HEK293 (cell line): ENCODE results near the gene MAVS.
"Not testable (repeated sequence)": the region's sequence is repeated elsewhere in the genome, so short reads cannot be mapped to it uniquely, and the experiment has no call there.

Source experiments
- CTCF ChIA-PET: fragments of 350-600 bp; formaldehyde crosslinking; extraction: SDS; loops from one replicate; lab custom pipeline; 2021; ENCODE audit warnings: antibody characterized with exemption; lab: Yijun Ruan, JAX
- POLR2A ChIA-PET: fragments of 300-600 bp; formaldehyde crosslinking; extraction: SDS; loops from one replicate; lab custom pipeline; 2020; ENCODE audit warnings: antibody characterized with exemption, inconsistent platforms; lab: Yijun Ruan, JAX
- H3K27ac ChIP-seq: fragments of 200-500 bp; sonication (Bioruptor generic); 2 replicates; pipeline ENCODE4 v1.5.1; 2014; ENCODE audit warnings: low read depth, low read length, control low read depth, inconsistent platforms; ENCODE audit errors: extremely low read depth
- H3K36me3 ChIP-seq, 2 experiments: fragments of 200-500 bp in 1 of 2; sonication (Bioruptor generic) in 1 of 2; 1 replicate in 1 of 2; 2 replicates in 1 of 2; pipeline ENCODE4 v1.5.1; 2014 to 2017; ENCODE audit warnings: inconsistent platforms in 2 of 2, low read length in 2 of 2; ENCODE audit not compliant: control insufficient read depth in 2 of 2, insufficient read depth in 1 of 2
- H3K4me1 ChIP-seq: fragments of 200-500 bp; sonication (Bioruptor generic); 2 replicates; pipeline ENCODE4 v1.5.1; 2014; ENCODE audit warnings: mild to moderate bottlenecking, low read length, inconsistent platforms; ENCODE audit not compliant: control insufficient read depth, insufficient read depth
- H3K4me3 ChIP-seq: 2 replicates; pipeline ENCODE4 v1.5.1; 2011; ENCODE audit warnings: low read depth, mild to moderate bottlenecking, control low read depth, low read length, moderate library complexity
- H3K9me3 ChIP-seq: fragments of 200-500 bp; sonication (Bioruptor generic); 2 replicates; pipeline ENCODE4 v1.5.1; 2014; ENCODE audit warnings: low read depth, low read length, inconsistent platforms; ENCODE audit not compliant: control insufficient read depth, insufficient read depth
- ATF2 ChIP-seq: fragments of 450-650 bp; formaldehyde crosslinking; IDR thresholded peaks from 2 replicates; pipeline ENCODE4 v1.5.1; 2016; ENCODE audit warnings: missing biosample characterization, missing genetic modification characterization, low read depth
- KLF1 ChIP-seq: fragments of 450-650 bp; formaldehyde crosslinking; IDR thresholded peaks from 2 replicates; pipeline ENCODE4 v1.5.1; 2016; ENCODE audit warnings: missing biosample characterization, missing genetic modification characterization
- KLF16 ChIP-seq: fragments of 450-650 bp; formaldehyde crosslinking; IDR thresholded peaks from 2 replicates; pipeline ENCODE4 v1.5.1; 2017; ENCODE audit warnings: missing biosample characterization, missing genetic modification characterization
- WT1 ChIP-seq: fragments of 450-650 bp; formaldehyde crosslinking; IDR thresholded peaks from 2 replicates; pipeline ENCODE4 v1.5.1; 2016; ENCODE audit warnings: missing biosample characterization, missing genetic modification characterization
- ZNF140 ChIP-seq: fragments of 450-650 bp; formaldehyde crosslinking; IDR thresholded peaks from 2 replicates; pipeline ENCODE4 v1.5.1; 2016; ENCODE audit warnings: missing biosample characterization, missing genetic modification characterization
- ZNF2 ChIP-seq: fragments of 450-650 bp; formaldehyde crosslinking; IDR thresholded peaks from 2 replicates; pipeline ENCODE4 v1.5.1; 2016; ENCODE audit warnings: missing biosample characterization, missing genetic modification characterization
- ZNF280C ChIP-seq: fragments of 450-650 bp; formaldehyde crosslinking; IDR thresholded peaks from 2 replicates; pipeline ENCODE4 v1.5.1; 2016; ENCODE audit warnings: missing biosample characterization, missing genetic modification characterization
- ZNF335 ChIP-seq: fragments of 450-650 bp; formaldehyde crosslinking; conservative IDR thresholded peaks from 2 replicates; pipeline ENCODE4 v1.5.1; 2016; ENCODE audit warnings: missing biosample characterization, missing genetic modification characterization
- ZNF548 ChIP-seq: fragments of 450-650 bp; formaldehyde crosslinking; IDR thresholded peaks from 2 replicates; pipeline ENCODE4 v1.5.1; 2016; ENCODE audit warnings: missing biosample characterization, missing genetic modification characterization
- ZNF768 ChIP-seq: fragments of 450-650 bp; formaldehyde crosslinking; IDR thresholded peaks from 2 replicates; pipeline ENCODE4 v1.5.1; 2018; ENCODE audit warnings: missing biosample characterization, mild to moderate bottlenecking, missing genetic modification characterization
- ZNF776 ChIP-seq: fragments of 450-650 bp; formaldehyde crosslinking; IDR thresholded peaks from 2 replicates; pipeline ENCODE4 v1.5.0; 2017; ENCODE audit warnings: missing biosample characterization, missing genetic modification characterization, borderline replicate concordance
- TF ChIP-seq, protein P1 (sequence below): fragments of 450-650 bp; formaldehyde crosslinking; IDR thresholded peaks from 2 replicates; pipeline ENCODE4 v1.5.1; 2017; ENCODE audit warnings: missing biosample characterization, missing genetic modification characterization
- TF ChIP-seq, protein P2 (sequence below): fragments of 450-650 bp; formaldehyde crosslinking; IDR thresholded peaks from 2 replicates; pipeline ENCODE4 v1.5.0; 2017; ENCODE audit warnings: missing biosample characterization, missing genetic modification characterization, borderline replicate concordance
- TF ChIP-seq, protein P3 (sequence below): fragments of 450-650 bp; formaldehyde crosslinking; IDR thresholded peaks from 2 replicates; pipeline ENCODE4 v1.5.1; 2016; ENCODE audit warnings: missing biosample characterization, missing genetic modification characterization

The MAVS gene

DNA sequence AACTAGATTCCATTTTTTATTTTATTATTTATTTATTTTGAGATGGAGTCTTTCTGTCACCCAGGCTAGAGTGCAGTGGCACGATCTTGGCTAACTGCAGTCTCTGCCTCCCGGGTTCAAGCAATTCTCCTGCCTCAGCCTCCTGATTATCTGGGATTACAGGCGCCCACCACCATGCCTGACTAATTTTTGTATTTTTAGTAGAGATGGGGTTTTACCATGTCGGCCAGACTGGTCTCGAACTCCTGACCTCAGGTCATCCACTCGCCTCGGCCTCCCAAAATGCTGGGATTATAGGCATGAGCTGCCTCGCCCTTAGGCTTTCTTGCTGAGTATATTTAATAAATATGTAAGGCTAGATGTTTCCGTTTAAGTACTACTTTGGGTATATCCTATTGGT is 51.5 kb downstream of the MAVS start:
- ChIA-PET POLR2A (interaction anchor here (0.6 kb wide), 1 partner anchor 8 kb away, joined by 7 read pairs; no protein-coding TSS in a partner anchor), CTCF (interaction anchor here (0.6 to 1.2 kb wide), 2 partner anchors 43 to 127 kb away, joined by 3 to 8 read pairs; no protein-coding TSS in a partner anchor)
- H3K9me3 ChIP-seq, H3K27ac ChIP-seq, H3K4me3 ChIP-seq: not testable (repeated sequence)
- Histone ChIP-seq H3K36me3 (peaks cover 14 to 30% of the 10 kb centered on the region in 2 experiments; a peak in 2 of 3 replicates), H3K4me1 (peaks cover 50% of the 10 kb centered on the region)
- 0 out of 2 replicates have a peak, but pooled peaks have one; percentile 30 for TF ChIP-seq ZNF335 (tag by site-specific recombination)

GRCh38 chr20:3898639-3899038 is 52.0 kb downstream of the MAVS start:
- H3K36me3 ChIP-seq: peaks cover 11 to 30% of the 10 kb centered on the region in 2 experiments; a peak in 2 of 3 replicates
- H3K9me3 ChIP-seq: no peaks in the 10 kb centered on the region
- TF ChIP-seq, protein P1, sequence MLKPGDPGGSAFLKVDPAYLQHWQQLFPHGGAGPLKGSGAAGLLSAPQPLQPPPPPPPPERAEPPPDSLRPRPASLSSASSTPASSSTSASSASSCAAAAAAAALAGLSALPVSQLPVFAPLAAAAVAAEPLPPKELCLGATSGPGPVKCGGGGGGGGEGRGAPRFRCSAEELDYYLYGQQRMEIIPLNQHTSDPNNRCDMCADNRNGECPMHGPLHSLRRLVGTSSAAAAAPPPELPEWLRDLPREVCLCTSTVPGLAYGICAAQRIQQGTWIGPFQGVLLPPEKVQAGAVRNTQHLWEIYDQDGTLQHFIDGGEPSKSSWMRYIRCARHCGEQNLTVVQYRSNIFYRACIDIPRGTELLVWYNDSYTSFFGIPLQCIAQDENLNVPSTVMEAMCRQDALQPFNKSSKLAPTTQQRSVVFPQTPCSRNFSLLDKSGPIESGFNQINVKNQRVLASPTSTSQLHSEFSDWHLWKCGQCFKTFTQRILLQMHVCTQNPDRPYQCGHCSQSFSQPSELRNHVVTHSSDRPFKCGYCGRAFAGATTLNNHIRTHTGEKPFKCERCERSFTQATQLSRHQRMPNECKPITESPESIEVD (tag by site-specific recombination): peak; percentile 56; the same call in 1 of the 2 replicates
- TF ChIP-seq ZNF335 (tag by site-specific recombination) (0 out of 2 replicates have a peak, but pooled peaks have one; percentile 3), KLF1 (no peak), ATF2 (tag by site-specific recombination) (no peak), ZNF776 (tag by site-specific recombination) (no peak), WT1 (tag by site-specific recombination) (0 out of 2 replicates have a peak, but pooled peaks have one; percentile 10), ZNF2 (0 out of 2 replicates have a peak, but pooled peaks have one; percentile 7), ZNF280C (tag by site-specific recombination) (no peak), ZNF140 (tag by site-specific recombination) (no peak), ZNF768 (tag by site-specific recombination) (no peak), KLF16 (no peak), ZNF548 (no peak)
- TF ChIP-seq, protein P2, sequence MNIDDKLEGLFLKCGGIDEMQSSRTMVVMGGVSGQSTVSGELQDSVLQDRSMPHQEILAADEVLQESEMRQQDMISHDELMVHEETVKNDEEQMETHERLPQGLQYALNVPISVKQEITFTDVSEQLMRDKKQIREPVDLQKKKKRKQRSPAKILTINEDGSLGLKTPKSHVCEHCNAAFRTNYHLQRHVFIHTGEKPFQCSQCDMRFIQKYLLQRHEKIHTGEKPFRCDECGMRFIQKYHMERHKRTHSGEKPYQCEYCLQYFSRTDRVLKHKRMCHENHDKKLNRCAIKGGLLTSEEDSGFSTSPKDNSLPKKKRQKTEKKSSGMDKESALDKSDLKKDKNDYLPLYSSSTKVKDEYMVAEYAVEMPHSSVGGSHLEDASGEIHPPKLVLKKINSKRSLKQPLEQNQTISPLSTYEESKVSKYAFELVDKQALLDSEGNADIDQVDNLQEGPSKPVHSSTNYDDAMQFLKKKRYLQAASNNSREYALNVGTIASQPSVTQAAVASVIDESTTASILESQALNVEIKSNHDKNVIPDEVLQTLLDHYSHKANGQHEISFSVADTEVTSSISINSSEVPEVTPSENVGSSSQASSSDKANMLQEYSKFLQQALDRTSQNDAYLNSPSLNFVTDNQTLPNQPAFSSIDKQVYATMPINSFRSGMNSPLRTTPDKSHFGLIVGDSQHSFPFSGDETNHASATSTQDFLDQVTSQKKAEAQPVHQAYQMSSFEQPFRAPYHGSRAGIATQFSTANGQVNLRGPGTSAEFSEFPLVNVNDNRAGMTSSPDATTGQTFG (tag by site-specific recombination): no peak
- TF ChIP-seq, protein P3, sequence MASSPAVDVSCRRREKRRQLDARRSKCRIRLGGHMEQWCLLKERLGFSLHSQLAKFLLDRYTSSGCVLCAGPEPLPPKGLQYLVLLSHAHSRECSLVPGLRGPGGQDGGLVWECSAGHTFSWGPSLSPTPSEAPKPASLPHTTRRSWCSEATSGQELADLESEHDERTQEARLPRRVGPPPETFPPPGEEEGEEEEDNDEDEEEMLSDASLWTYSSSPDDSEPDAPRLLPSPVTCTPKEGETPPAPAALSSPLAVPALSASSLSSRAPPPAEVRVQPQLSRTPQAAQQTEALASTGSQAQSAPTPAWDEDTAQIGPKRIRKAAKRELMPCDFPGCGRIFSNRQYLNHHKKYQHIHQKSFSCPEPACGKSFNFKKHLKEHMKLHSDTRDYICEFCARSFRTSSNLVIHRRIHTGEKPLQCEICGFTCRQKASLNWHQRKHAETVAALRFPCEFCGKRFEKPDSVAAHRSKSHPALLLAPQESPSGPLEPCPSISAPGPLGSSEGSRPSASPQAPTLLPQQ (tag by site-specific recombination): no peak
- CTCF ChIA-PET: interaction anchor here (0.6 to 1.2 kb wide), 3 partner anchors 43 to 188 kb away, joined by 3 to 8 read pairs (median 3); no protein-coding TSS in a partner anchor
- H3K27ac ChIP-seq: no peak overlapping the region
- H3K4me1 ChIP-seq: peaks cover 47% of the 10 kb centered on the region
- POLR2A ChIA-PET: no interaction called here
- H3K4me3 ChIP-seq: no peak overlapping the region
